ENCODE data around the gene PRADC1. TPM values are rescaled to one million over a fixed set of nuclear protein-coding genes. Genes with fewer than 3 reads are reported as not detected.

The PRADC1 gene
- total and polyA plus RNA-seq, 9 of the 15 experiments (the other 6 are each of a cell fraction or from before 2014, with no cell fraction given) = 7.3 to 47.4 (median 34.2) TPM

- FAIRE-seq (no peak), DNase-seq (ENCODE audit: extremely low read depth in 1 of 4, low spot score in 3 of 4) (no peak), ATAC-seq (no peak)
- Histone ChIP-seq H3K4me3 (no peak overlapping the region), H3K9ac (ENCODE audit: insufficient read depth in 1 of 2, low read depth in 2 of 2, low read length in 2 of 2) (no peak overlapping the region), H3K36me3 (ENCODE audit: control insufficient read depth, insufficient read depth, low read length) (peaks cover 6% of the 10 kb centered on the region; the same call in 1 of the 3 replicates), H3K4me2 (ENCODE audit: insufficient read depth, low read length) (no peak overlapping the region), H3K9me1 (ENCODE audit: control insufficient read depth, insufficient read depth, low read length) (no peaks in the 10 kb centered on the region), H4K20me1 (replicated peaks; ENCODE audit: control insufficient read depth, insufficient read depth, low read length) (peaks cover 5% of the 10 kb centered on the region; the same call in 1 of the 2 replicates), H3K9me3 (replicated peaks; ENCODE audit: control insufficient read depth, insufficient read depth, low read depth, low read length) (no peaks in the 10 kb centered on the region), H3K4me1 (replicated peaks in 1 of 2; ENCODE audit: control insufficient read depth in 2 of 2, insufficient read depth in 2 of 2, low read length in 2 of 2) (peaks cover 0 to 2% of the 10 kb centered on the region in 2 experiments; a peak in 1 of 5 replicates), H3K79me2 (ENCODE audit: control insufficient read depth, insufficient read depth, low read length) (no peaks in the 10 kb centered on the region), H3K27me3 (ENCODE audit: control insufficient read depth in 2 of 2, insufficient read depth in 2 of 2, low read length in 2 of 2) (peaks cover 0 to 12% of the 10 kb centered on the region in 2 experiments; a peak in 1 of 5 replicates), H2AFZ (ENCODE audit: low read depth, low read length) (no peak overlapping the region), H3K27ac (ENCODE audit: extremely low read depth, low read depth, low read length) (no peak overlapping the region)
- BruUV-seq (replicated peaks) = no TSS peak
- WGBS (ENCODE audit: insufficient coverage, low coverage, missing lambda C conversion rate) = 69% methylated on average over 14 of the region's 22 CpGs
- in situ Hi-C loops (cut with MboI) (no loop called here), intact Hi-C loops (cut with micrococcal nuclease) (no loop called here)
- no peak for TF ChIP-seq ZNF224 (CRISPR knock-in tag; IDR thresholded peaks at IDR 0.05)
- TF ChIP-seq ZFP36 (IDR thresholded peaks at IDR 0.05; ENCODE audit: low read depth, low read length, partially characterized antibody) = no peak
- TF ChIP-seq MITF (IDR thresholded peaks at IDR 0.05) = no peak
- no peak for TF ChIP-seq SRSF9 (IDR thresholded peaks at IDR 0.05; ENCODE audit: borderline replicate concordance, low read depth, low read length)
- no peak for TF ChIP-seq POLR3A (IDR thresholded peaks at IDR 0.05; ENCODE audit: borderline replicate concordance, extremely low read depth, insufficient read depth, insufficient read length)
- TF ChIP-seq POLR2G (IDR thresholded peaks at IDR 0.05; ENCODE audit: low read depth, low read length) = no peak
- TF ChIP-seq ZNF431 (CRISPR knock-in tag; IDR thresholded peaks at IDR 0.05) = no peak
- TF ChIP-seq BDP1 (IDR thresholded peaks at IDR 0.05; ENCODE audit: insufficient read depth, insufficient read length) = no peak
- no peak for TF ChIP-seq ZNF280B (CRISPR knock-in tag; IDR thresholded peaks at IDR 0.05)
- no peak for TF ChIP-seq STAT6 (CRISPR knock-in tag; IDR thresholded peaks at IDR 0.05)
- TF ChIP-seq CHD2 (IDR thresholded peaks at IDR 0.05; ENCODE audit: low read depth, low read length) = no peak
- CTCF ChIA-PET (ENCODE audit: low intra/inter-chr PET ratio) = no interaction called here
- POLR2A ChIA-PET = no interaction called here
Observed at GRCh38 chr2:73269686-73270465, 36.8 kb upstream of the PRADC1 start.

Measured in K562 (cell line).